HG03280 (cell line): Measurements from ENCODE around the gene DAAM1.
A peak's percentile ranks its signal among the peaks of the same experiment; 100 is the strongest.

ENCODE experiments used
- ATAC-seq: cut with Tn5 transposase; IDR thresholded peaks from one replicate; pipeline ENCODE4 v1.9.1; 2021; ENCODE audit warnings: mild to moderate bottlenecking, moderate library complexity; ENCODE audit not compliant: unreplicated experiment

DAAM1 gene

DNA sequence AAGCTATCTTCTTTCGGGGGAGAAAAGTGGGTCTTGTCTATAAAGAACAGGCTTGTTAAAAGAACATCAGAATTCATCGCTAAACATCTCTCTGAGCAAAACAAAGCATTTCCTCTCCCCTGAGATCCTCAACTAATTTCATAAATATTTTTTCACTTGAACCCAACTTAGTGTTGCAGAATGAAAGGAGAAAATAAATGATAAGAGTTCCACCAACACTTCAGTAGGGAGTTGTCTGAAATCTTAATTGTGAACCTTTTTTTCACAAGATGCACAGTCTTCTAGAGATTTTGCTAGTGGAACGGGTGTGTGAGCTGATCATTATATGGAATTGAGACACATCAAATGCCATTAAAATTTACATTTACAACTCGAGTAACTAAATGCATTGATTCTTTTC lies 1.3 kb upstream of the DAAM1 start:
- ATAC-seq, result no peak

DNA sequence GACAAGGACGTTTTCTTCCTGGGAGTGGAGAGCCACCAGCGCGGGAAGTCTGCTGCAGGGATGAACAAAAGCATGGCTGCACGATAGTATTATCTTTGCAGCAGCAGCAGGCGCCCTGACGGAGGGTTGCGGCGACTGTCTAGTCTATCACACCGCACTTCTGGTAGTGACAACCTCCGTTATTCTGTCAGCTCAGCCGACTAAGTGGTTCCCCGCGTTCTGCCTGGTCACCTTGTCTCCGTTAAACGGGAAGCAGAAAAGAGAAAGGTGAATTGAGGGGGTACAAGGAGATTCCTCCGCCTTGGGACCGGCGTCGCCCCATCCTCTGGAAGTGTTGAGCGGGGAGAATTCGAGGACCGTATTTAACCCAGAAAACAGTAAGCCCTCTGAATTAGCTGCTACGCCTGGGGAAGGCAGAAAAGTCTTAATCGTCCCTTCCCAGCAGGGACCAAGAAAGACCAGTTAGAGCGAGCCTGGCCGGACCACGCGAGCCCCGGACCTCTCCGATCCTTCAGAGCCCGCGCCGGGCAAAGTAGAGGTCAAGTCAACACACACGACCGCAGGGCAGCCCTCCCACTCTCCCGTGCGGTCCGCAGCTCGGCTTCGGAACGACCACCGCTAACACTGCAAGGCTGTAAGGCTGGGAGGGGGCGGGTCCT lies 536 bp upstream of the DAAM1 start:
- ATAC-seq, result peak; percentile 14

DNA sequence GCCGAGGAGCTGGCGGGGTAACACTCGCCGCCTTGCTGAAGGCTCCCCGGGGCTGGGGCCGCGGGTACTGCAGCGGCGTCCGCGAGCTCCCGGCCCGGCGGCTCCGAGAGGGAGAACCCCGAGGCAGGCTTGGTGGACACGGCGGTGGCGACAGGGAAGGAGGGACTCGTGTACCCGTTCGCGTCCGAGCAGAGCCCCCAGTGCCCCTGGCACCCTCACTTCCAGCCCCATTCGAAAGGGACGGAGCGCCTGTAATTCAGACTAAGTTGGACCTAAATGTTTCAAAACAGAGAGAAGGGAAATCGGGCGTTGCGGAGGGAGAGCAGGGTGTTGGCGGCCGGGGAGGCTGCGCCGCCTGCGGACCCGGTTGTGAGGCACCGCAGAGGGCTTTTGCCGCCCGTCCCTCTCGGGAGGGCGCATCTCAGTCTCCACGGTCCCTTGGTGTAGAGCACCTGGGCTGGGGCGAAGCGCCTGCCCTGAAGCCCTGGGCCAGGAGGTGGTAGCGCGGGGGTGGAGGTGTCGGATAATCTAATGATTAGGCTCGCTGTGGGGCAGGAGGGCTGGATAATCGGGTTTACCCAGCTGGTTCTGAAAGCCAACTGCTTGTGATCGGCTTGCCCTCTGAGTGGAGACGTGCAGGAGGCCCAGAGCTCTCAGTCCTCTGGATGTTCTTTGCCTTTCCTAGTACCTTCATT lies 771 bp downstream of the DAAM1 start:
- ATAC-seq, result peak; percentile 18

DNA sequence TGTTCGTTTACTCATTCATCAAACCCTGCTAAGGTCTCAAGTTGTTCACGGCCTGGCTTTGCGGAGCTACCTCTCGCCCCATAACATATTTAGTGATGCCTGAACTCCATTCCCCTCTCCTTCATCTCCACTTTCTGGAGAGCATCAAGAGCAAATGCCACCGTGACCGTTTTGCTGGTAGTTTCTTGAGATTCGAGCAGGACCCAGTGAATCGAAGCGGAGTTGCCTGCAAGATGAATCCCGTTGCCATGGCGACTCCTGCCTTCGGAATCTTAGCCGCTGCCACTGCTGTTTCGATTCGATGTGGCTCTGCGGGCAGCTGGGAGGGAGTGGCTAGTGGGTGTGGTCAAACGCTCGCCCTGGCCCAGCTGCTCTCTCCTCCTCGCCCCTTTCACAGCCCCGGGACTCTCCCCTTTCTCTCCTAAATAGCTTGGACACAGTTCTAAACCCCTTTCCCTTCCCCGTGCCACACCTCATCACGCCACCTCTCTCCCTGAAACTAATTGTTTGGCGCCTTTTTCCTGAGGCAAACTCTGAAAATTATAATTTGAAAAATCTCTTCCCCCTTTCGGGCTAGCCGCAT lies 1.4 kb downstream of the DAAM1 start:
- ATAC-seq, result peak; percentile 51

DNA sequence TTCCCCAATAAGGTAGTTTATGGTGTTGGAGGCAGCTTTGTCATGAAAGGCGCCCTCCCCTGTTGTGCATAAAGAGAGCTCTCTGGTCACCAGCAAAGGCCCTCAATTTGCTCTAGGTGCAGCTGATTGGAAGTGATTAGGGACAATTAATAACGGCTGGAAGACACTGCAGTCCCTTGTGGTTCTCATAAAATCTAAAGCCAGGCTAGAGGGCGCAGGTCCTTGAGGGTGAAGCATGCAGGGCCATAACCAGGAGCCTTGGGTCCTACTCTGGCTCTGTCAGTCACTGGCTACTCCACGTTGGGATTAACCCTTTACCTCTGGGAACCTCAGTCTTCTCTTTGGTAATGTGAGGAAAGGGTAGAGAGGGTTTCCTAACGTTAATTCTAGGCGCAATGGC lies 1.9 kb downstream of the DAAM1 start:
- peak; percentile 7 for ATAC-seq

DNA sequence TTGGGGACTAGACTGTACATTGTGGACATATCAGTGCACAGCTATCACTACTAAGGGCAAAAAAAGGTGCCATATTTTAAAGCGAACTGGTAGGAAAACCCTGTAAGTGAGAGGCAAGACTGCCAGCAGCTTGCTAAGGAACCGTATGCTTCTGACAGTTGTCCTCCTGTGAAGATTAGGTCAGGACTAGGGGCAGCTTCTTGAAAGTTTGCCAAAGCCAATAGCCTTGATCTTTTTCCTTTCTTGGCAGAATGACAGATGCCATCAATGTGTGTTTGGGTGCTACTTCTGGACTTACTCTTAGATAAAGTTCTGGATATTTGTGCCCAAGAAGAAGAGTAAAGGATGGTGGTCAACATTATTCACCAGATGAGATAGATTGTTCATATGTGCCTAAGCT lies 7.4 kb downstream of the DAAM1 start:
- ATAC-seq, result no peak

DNA sequence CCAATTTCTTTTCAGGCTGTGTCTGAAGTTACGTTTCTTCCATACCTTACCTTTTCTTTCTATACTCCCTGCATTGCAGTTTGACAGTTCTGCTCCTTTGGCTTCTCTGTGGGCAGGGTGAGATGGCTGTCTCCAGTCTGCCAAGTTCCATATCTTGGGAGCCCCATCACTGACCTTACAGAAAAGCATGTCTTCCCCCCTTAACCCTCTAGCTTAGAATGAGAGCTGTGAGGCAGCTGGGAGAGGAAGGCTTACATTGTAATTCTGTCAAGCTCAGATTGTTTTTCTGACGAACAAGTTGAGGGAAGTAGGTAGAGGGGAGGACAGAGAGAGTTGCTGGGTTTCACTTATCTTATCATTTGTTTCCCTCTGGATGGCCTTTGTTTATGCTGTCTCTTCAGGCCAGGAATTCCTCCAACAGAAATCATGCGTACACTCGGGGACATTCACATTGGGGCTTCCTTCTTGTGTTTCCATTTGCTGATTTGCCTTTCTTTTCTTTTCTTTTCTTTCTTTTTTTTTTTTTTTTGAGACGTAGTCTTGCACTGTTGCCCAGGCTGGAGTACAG lies 9.3 kb downstream of the DAAM1 start:
- ATAC-seq, result no peak

DNA sequence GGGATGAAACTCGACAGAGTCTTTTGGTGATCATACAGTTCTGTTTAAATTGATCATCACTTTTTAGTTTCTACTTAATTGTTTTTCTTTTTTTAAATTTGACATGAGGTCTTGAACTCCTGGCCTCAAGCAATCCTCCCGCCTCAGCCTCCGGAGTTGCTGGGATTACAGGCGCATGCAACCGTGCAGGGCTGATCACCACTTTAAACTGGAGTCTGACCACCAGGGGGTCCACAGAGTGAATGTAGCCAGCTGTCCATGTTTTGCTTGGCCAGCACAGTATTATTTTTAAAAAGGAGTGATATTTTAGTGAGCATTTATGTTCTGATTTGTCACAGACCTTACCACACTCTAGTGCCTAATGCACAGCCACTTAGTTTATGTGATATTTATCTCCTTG lies 10.7 kb downstream of the DAAM1 start:
- no peak for ATAC-seq

DNA sequence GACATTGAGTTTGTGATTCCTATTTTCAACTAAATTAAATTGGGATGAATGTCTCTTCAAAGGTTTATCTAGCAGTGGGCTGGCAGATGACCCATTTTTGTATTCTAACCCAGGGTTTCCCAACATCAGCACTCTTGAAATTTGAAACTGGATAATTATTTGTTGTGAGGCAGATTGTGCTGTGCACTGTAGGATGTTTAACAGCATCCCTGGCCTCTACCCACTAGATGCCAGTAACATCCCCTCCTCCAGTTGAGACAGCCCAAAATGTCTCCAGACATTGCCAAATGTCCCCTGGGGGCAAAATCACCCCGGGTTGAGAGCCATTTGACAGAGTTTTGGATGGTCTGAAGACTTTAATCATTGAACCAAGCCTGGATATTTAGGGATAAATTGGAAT lies 11.1 kb downstream of the DAAM1 start:
- no peak for ATAC-seq

DNA sequence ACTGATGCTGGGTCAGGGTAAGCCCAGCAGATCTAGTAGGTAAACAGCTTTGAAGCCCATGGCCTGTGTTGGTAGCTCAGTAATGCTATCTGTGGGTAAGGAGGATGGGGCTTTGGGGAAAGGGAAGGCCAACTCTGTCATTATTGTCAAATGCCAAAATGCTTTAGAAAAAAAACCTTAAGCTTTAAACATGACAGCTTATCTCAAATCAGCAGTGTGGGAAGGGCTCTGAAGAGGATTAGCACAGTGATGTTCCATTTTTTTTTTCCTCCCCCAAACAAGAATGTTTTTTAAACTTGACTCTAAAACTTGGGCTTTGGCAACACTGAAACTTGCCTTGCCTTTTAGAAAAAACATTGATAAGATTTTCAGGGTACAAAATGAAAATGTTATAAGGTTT lies 11.7 kb downstream of the DAAM1 start:
- ATAC-seq, result no peak

DNA sequence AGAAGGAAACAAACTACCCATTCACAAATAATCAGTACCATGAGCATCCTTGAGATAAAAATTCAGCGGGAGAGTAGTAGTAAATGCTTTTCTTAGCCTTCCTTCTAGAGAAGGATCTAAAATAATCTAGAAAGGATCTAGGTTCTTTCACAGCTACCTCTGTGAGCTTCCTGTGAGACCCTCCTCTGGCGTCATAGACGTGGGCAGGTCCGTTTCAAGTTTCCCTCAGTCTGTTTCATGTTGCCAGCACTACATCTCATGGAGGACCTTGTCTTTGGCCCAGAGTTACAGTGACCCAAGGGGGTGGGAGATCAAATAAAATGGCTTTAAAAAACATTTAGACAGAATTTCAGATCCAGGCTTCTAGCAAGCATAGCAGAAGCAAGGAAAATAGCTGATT lies 13.6 kb downstream of the DAAM1 start:
- ATAC-seq, result no peak

DNA sequence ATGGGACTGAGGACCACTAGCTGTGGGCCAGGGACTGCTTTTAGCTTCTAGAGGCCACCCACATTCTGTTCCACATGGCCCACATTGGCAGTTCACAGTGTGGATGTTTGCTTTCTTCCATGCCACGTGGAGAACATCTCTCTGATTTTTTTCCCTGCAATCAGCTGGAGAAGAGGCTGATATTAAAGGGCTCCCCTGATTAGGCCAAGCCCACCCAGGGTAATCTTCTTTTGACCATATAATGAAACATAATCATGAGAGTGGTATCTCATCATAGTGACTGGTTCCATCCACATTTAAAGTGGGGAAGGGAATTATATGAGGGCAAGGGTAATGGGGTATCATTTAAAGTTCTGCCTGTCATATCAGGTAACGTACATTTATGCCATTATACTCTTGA lies 15.8 kb downstream of the DAAM1 start:
- no peak for ATAC-seq

DNA sequence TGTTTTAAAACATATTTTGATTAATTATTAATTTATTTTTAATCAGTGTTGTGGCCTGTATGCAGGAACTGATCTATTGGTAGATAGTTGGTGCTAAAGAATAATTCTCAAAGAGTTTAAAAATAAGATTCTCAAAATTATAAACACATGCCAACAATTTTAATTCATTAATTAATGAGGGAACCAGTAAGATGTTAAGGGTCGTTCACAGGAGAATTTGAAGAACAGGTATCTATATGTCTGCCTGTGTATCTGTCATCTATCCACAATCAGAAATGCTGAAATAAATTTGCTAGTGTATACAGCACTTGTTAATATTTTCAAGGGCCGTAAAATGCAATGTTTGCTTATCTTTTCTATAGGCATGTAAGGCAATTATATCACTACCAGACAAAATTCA lies 18.4 kb downstream of the DAAM1 start:
- no peak for ATAC-seq

DNA sequence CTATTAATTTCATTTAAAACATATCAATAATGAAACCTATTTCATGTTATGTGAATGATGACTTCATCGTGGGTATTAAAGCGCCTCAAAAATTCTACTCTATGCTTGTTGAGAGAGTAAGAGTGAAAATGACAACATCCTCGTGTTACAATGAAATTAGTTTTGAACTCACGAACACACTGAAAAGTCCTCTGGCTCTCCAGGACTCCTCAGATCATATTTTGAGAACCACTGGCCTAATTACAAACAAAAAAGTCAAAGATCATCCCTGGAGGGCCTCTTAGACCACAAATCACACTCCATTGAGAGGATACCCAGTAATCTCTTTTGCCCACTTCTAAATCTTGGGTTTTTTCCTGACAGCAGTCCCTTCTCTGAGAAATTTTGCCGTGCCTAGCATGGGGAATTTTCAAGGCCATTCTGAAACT lies 19.1 kb downstream of the DAAM1 start:
- ATAC-seq, result no peak

DNA sequence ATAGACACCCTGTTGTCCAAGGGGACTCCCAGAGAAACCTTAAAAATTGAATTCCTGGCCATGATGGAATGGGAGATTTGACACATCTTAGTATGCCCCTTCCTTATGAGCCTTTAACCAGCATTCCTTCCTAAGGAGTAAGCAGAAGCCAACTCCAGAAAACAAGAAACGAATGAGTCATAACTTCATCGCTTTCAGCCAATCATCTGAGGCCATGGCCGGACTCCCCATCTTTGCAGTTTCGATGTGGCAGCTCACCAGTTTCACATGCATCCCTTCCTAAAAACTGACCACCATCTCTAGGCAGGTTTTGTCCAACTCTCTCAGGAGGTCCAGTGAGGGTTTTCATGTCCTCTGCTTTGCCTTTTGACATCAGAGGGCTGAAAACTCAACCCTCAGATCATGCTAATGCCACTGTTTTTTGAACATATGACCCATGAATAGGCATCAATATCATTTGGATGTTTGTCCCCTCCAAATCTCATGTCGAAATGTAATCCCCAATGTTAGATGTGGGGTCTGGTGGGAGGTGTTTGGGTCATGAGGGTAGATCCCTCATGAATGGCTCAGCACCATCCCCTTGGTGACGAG lies 19.9 kb downstream of the DAAM1 start:
- ATAC-seq, result no peak

DNA sequence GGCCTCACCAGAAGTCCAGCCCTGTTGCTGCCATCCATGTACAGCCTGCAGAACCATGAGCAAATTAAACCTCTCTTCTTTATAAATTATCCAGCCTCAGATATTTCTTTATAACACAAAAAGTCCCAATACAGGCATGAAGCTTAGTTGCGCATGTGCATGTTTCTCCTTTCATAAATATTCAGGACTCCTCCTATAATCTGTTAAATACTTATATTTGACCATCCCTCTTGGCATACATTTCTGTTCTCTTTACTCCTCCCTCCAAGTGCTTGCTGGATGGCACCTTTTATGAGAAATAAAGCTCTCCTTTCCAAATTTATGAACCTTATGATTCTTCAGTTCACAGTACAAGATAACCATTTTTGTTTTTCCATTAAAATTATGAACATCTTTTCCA lies 20.5 kb downstream of the DAAM1 start:
- no peak for ATAC-seq

DNA sequence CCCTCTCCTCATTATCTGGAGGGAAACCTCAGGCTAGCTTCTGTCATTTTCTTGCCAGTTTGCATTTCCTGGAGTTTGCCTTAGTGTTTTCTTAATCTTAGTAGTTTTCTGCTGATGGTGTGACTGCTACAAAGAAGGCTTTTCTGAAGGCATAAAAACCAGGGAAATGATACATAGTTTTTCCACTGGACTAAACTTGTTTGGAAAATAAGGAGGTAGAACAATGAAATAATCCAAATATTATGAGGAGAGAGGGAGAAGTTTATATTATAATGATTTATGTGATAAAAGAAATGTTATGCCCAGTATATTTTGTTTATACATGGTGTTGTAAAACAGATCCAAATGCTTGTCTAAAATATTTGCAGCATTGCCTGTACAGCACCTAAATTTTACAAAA lies 22.2 kb downstream of the DAAM1 start:
- no peak for ATAC-seq

DNA sequence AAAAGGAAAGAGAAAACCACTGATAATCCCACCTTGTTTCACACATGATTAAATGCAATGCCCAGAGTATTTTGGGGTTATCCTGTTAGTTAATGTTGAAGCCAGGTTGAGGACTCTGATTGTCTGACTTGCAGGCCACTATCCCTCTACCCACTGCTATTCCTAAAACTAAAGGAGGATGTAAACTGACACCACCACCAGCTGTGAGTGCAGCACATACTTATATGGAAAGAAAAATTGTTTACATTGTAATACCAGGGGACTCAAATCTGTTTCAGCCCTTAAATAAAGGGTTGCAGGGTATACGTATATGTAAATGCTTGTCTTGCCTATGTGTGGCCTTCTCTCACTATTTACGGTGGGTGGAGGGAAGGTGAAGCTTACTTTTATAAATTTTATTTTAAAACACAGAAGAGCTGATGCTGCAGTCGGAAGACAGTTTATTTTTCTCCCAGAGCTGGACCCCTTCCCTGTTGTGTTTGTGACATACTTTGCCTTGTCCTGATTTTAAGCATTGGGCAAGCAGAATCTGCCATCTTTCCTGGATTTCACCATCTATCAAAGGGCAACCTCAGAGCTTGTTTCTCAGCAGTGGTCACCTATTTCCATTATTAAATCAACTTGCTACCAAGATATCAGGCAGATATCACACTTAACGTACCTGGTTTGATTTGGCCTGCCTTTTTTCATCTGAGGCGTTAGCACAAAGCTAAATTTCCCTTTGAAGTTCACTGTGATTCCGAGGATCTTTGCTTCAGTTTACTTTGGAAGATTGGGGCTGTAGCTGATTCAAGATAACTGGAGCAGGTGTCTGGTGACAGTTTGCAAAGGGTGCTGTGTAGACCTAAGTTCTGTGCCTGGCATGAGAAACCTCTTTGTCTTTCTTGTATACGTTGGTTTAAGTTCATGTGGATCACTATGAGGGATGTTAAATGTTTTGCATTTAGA lies 25.2 kb downstream of the DAAM1 start:
- no peak for ATAC-seq

DNA sequence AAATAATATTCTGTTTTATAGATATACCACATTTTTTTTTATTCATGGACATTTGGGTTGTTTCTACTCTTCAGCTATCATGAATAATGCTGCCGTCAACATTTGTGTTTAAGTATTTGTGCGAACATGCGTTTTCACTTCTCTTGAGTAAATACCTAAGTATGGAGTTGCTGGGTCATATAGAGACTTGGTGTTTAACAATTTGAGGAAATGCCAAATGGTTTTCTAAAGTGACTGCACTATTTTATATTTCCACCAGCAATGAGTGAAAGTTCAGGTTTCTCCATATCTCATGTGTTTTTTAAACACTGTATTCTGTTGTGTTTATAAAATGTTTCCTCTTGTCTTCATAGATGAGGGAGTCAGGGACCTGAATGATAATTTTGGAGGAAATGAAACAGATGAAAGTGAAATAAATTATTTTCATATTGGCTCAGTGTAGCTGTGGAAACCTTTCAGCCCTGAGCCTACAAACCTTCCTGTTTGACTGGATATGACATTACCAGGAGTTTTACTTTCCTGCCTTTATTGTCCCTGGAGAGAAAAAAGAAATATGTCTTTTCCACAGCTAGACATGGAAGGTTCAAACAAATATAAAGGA lies 26.3 kb downstream of the DAAM1 start:
- peak; percentile 62 for ATAC-seq

DNA sequence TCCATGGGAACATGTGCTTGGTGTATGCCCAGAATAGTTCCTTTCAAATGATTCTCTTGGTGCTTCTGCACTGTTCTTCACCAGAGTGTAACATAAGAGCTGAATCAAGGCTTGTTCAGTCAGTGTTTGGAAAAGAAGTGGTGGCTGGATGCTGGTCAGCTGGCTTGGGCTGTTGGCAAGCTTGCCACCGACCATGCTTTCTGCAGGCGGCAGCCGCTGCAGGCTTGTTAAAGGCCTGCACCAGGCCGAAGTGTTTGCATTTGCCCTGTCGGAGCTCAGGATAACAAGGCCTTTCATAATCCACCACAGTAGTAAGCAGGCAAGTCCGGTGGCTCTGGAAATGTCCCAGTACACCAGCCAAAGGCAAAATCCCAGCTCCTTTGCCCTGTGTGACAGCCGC lies 26.9 kb downstream of the DAAM1 start:
- ATAC-seq, result no peak
